ENCODE data around the gene MRE11. TPM values are rescaled to one million over a fixed set of nuclear protein-coding genes. Genes with fewer than 3 reads are reported as not detected.

MRE11 gene
- total RNA-seq, 1 experiment from 2014 or later = 40.7 TPM

DNA sequence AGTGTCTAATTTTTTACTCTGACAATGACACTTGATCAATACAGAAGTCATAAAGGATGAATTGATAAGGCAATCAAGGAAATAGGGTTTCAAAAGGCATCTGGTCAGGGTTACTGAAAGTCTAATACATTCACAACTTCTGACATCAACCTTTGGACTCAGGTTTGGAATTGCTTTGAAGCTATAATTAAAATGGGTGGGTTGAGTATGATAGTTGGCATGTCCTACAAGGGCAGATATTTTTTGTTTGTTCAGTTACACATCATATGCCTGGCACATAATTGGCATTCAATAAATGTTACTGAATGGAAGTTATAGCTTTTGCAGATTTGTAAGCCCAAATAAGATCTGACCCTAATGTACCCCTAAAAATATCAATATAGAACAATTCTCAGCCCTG is 42.7 kb upstream of the MRE11 start:
- H4K8ac ChIP-seq (replicated peaks; ENCODE audit: insufficient read length, low read depth, low read length) = no peak overlapping the region
- no peaks in the 10 kb centered on the region for H3K9me3 ChIP-seq (ENCODE audit: control insufficient read depth, low read depth, low read length)
- no peak overlapping the region for H3K9ac ChIP-seq (ENCODE audit: extremely low read depth, insufficient read length, low read length)
- H3K4me1 Mint-ChIP-seq = no peaks in the 10 kb centered on the region; a peak in 1 of 4 replicates
- H3K18ac ChIP-seq (ENCODE audit: insufficient read length, low read depth, low read length) = no peak overlapping the region
- no peaks in the 10 kb centered on the region for H3K4me1 ChIP-seq (ENCODE audit: insufficient read depth, low read length)
- no peak overlapping the region for H2BK15ac ChIP-seq (ENCODE audit: low read depth, low read length)
- no peaks in the 10 kb centered on the region for H3K23me2 ChIP-seq (ENCODE audit: insufficient read length, low read depth, low read length, poor library complexity, severe bottlenecking)
- H2BK20ac ChIP-seq (ENCODE audit: low read depth, low read length, poor library complexity, severe bottlenecking) = no peak overlapping the region
- no peak overlapping the region for H2AK5ac ChIP-seq (ENCODE audit: insufficient read length, low read length)
- no peak for DNase-seq
- TF ChIP-seq CTCF (conservative IDR thresholded peaks at IDR 0.05) = no peak
- H3K36me3 Mint-ChIP-seq (ENCODE audit: insufficient read depth in 1 of 3, low read depth in 3 of 3) = no peaks in the 10 kb centered on the region
- no peak overlapping the region for H2BK120ac ChIP-seq (ENCODE audit: low read depth, low read length, poor library complexity, severe bottlenecking)
- H3K4me2 ChIP-seq (ENCODE audit: insufficient read depth, insufficient read length, low read length) = no peak overlapping the region
- H4K5ac ChIP-seq (ENCODE audit: insufficient read length, low read depth, low read length) = no peak overlapping the region
- no peak overlapping the region for H3K27ac Mint-ChIP-seq
- no peak overlapping the region for H2BK12ac ChIP-seq (ENCODE audit: insufficient read length, low read depth, low read length)
- H3K9me3 Mint-ChIP-seq = no peaks in the 10 kb centered on the region
- no peak overlapping the region for H3K56ac ChIP-seq (ENCODE audit: insufficient read length, low read depth, low read length)
- peaks cover 8% of the 10 kb centered on the region for H3K27me3 Mint-ChIP-seq (ENCODE audit: low read depth)
- H3K23ac ChIP-seq (ENCODE audit: insufficient read length, low read depth, low read length) = no peak overlapping the region
- no peak overlapping the region for H2AFZ ChIP-seq (ENCODE audit: low read length)
- H3K14ac ChIP-seq (ENCODE audit: insufficient read depth, low read length) = no peak overlapping the region
- H4K91ac ChIP-seq (ENCODE audit: insufficient read length, low read depth, low read length) = no peak overlapping the region
- no peak overlapping the region for H3T11ph ChIP-seq (ENCODE audit: low read length)
- H2BK5ac ChIP-seq (ENCODE audit: insufficient read length, low read length) = no peak overlapping the region
- H4K20me1 ChIP-seq (ENCODE audit: control insufficient read depth, insufficient read depth, insufficient read length) = no peaks in the 10 kb centered on the region
- no peak overlapping the region for H3K4ac ChIP-seq (ENCODE audit: low read depth, low read length)
- H3K27ac ChIP-seq (ENCODE audit: insufficient read length, low read depth, low read length) = no peak overlapping the region
- H3K79me1 ChIP-seq (ENCODE audit: insufficient read depth, low read depth, low read length, poor library complexity, severe bottlenecking) = no peaks in the 10 kb centered on the region
- H3K79me2 ChIP-seq (ENCODE audit: insufficient read depth, low read length) = no peaks in the 10 kb centered on the region
- no peak overlapping the region for H3K4me3 Mint-ChIP-seq
- H3K27me3 ChIP-seq (ENCODE audit: insufficient read depth, low read length) = no peaks in the 10 kb centered on the region

Measured in H9 (cell line).